ENCODE data around the gene MSRB3. TPM values are rescaled to one million over a fixed set of nuclear protein-coding genes. Genes with fewer than 3 reads are reported as not detected.

The MSRB3 gene
- total and polyA plus RNA-seq, 5 donors: 59.7 to 210 (median 125) TPM

- no peaks in the 10 kb centered on the region for H3K9me3 ChIP-seq (ENCODE audit: control insufficient read depth, low read length)
- H3K27me3 ChIP-seq (ENCODE audit: control insufficient read depth, insufficient read depth): no peaks in the 10 kb centered on the region
- H3K4me3 ChIP-seq (ENCODE audit: low read length): no peak overlapping the region
- peaks cover 2% of the 10 kb centered on the region for H3K4me1 ChIP-seq (ENCODE audit: control insufficient read depth, insufficient read depth, low read length)
- WGBS: 70% methylated on average over 5 of the region's 5 CpGs
- intact Hi-C loops (cut with DNase I): no loop called here
- ATAC-seq (no peak), DNase-seq (no peak)
- no peak overlapping the region for H3K27ac ChIP-seq (ENCODE audit: low read length)
These were observed 48.1 kb downstream of the MSRB3 start for GRCh38 chr12:65326616-65327015.

GRCh38 chr12:65327207-65328076 lies 49.0 kb downstream of the MSRB3 start:
- DNase-seq (no peak), ATAC-seq (peak in 1 of 2 donors; percentile 68)
- no peak overlapping the region for H3K27ac ChIP-seq (ENCODE audit: low read length)
- H3K4me3 ChIP-seq (ENCODE audit: low read length): no peak overlapping the region
- peaks cover 2% of the 10 kb centered on the region for H3K4me1 ChIP-seq (ENCODE audit: control insufficient read depth, insufficient read depth, low read length)
- 50% methylated on average over 10 of the region's 10 CpGs for WGBS
- intact Hi-C loops (cut with DNase I): no loop called here
- H3K9me3 ChIP-seq (ENCODE audit: control insufficient read depth, low read length): no peaks in the 10 kb centered on the region
- H3K27me3 ChIP-seq (ENCODE audit: control insufficient read depth, insufficient read depth): no peaks in the 10 kb centered on the region

GRCh38 chr12:65329721-65330120 lies 51.2 kb downstream of the MSRB3 start:
- intact Hi-C loops (cut with DNase I): no loop called here
- Histone ChIP-seq H3K4me3 (ENCODE audit: low read length) (no peak overlapping the region), H3K9me3 (ENCODE audit: control insufficient read depth, low read length) (no peaks in the 10 kb centered on the region), H3K27me3 (ENCODE audit: control insufficient read depth, insufficient read depth) (no peaks in the 10 kb centered on the region), H3K4me1 (ENCODE audit: control insufficient read depth, insufficient read depth, low read length) (no peaks in the 10 kb centered on the region), H3K27ac (ENCODE audit: low read length) (no peak overlapping the region)
- ATAC-seq: no peak
- WGBS: 65% methylated on average over 3 of the region's 3 CpGs
- no peak for DNase-seq

- WGBS: 50% methylated on average over 3 of the region's 3 CpGs
These were observed 51.8 kb downstream of the MSRB3 start for GRCh38 chr12:65330331-65330730.

GRCh38 chr12:65331456-65331855 lies 53.0 kb downstream of the MSRB3 start:
- H3K9me3 ChIP-seq (ENCODE audit: control insufficient read depth, low read length): no peaks in the 10 kb centered on the region
- WGBS: 94% methylated on average over 8 of the region's 8 CpGs
- no peak overlapping the region for H3K4me3 ChIP-seq (ENCODE audit: low read length)
- H3K4me1 ChIP-seq (ENCODE audit: control insufficient read depth, insufficient read depth, low read length): no peaks in the 10 kb centered on the region
- intact Hi-C loops (cut with DNase I): no loop called here
- no peak overlapping the region for H3K27ac ChIP-seq (ENCODE audit: low read length)
- no peak for DNase-seq
- no peaks in the 10 kb centered on the region for H3K27me3 ChIP-seq (ENCODE audit: control insufficient read depth, insufficient read depth)
- ATAC-seq: no peak

More at GRCh38 chr12:65330331-65330730, 51.8 kb downstream of the MSRB3 start:
- Histone ChIP-seq H3K27ac (ENCODE audit: low read length) (no peak overlapping the region), H3K27me3 (ENCODE audit: control insufficient read depth, insufficient read depth) (no peaks in the 10 kb centered on the region), H3K4me3 (ENCODE audit: low read length) (no peak overlapping the region), H3K4me1 (ENCODE audit: control insufficient read depth, insufficient read depth, low read length) (no peaks in the 10 kb centered on the region), H3K9me3 (ENCODE audit: control insufficient read depth, low read length) (no peaks in the 10 kb centered on the region)
- ATAC-seq: no peak
- intact Hi-C loops (cut with DNase I): no loop called here
- no peak for DNase-seq

GRCh38 chr12:65333649-65334048 lies 55.2 kb downstream of the MSRB3 start:
- 85% methylated on average over 5 of the region's 5 CpGs for WGBS
- no peaks in the 10 kb centered on the region for H3K27me3 ChIP-seq (ENCODE audit: control insufficient read depth, insufficient read depth)
- no peaks in the 10 kb centered on the region for H3K4me1 ChIP-seq (ENCODE audit: control insufficient read depth, insufficient read depth, low read length)
- intact Hi-C loops (cut with DNase I): no loop called here
- no peak for DNase-seq
- ATAC-seq: no peak
- H3K4me3 ChIP-seq (ENCODE audit: low read length): no peak overlapping the region
- no peaks in the 10 kb centered on the region for H3K9me3 ChIP-seq (ENCODE audit: control insufficient read depth, low read length)
- H3K27ac ChIP-seq (ENCODE audit: low read length): no peak overlapping the region

GRCh38 chr12:65334521-65334920 lies 56.0 kb downstream of the MSRB3 start:
- H3K9me3 ChIP-seq (ENCODE audit: control insufficient read depth, low read length): no peaks in the 10 kb centered on the region
- H3K27ac ChIP-seq (ENCODE audit: low read length): no peak overlapping the region
- no peaks in the 10 kb centered on the region for H3K27me3 ChIP-seq (ENCODE audit: control insufficient read depth, insufficient read depth)
- ATAC-seq (peak; percentile 55 to 59), DNase-seq (no peak)
- no peaks in the 10 kb centered on the region for H3K4me1 ChIP-seq (ENCODE audit: control insufficient read depth, insufficient read depth, low read length)
- intact Hi-C loops (cut with DNase I): no loop called here
- H3K4me3 ChIP-seq (ENCODE audit: low read length): no peak overlapping the region

GRCh38 chr12:65335021-65335714 lies 56.7 kb downstream of the MSRB3 start:
- peak; percentile 33 to 67 (median 57) for DNase-seq
- Histone ChIP-seq H3K9me3 (ENCODE audit: control insufficient read depth, low read length) (no peaks in the 10 kb centered on the region), H3K4me3 (ENCODE audit: low read length) (no peak overlapping the region), H3K4me1 (ENCODE audit: control insufficient read depth, insufficient read depth, low read length) (no peaks in the 10 kb centered on the region), H3K27me3 (ENCODE audit: control insufficient read depth, insufficient read depth) (no peaks in the 10 kb centered on the region), H3K27ac (ENCODE audit: low read length) (peak overlapping the region; percentile 2)
- 58% methylated on average over 5 of the region's 5 CpGs for WGBS
- peak; percentile 89 to 90 for ATAC-seq
- intact Hi-C loops (cut with DNase I): no loop called here

- no peak for DNase-seq
- ATAC-seq: no peak
- no peaks in the 10 kb centered on the region for H3K4me1 ChIP-seq (ENCODE audit: control insufficient read depth, insufficient read depth, low read length)
- H3K9me3 ChIP-seq (ENCODE audit: control insufficient read depth, low read length): no peaks in the 10 kb centered on the region
- WGBS: 55% methylated on average over 1 of the region's 1 CpG
- no peak overlapping the region for H3K4me3 ChIP-seq (ENCODE audit: low read length)
- intact Hi-C loops (cut with DNase I): no loop called here
- no peak overlapping the region for H3K27ac ChIP-seq (ENCODE audit: low read length)
- no peaks in the 10 kb centered on the region for H3K27me3 ChIP-seq (ENCODE audit: control insufficient read depth, insufficient read depth)
These were observed 57.5 kb downstream of the MSRB3 start for GRCh38 chr12:65335981-65336380.

GRCh38 chr12:65339161-65339560 lies 60.7 kb downstream of the MSRB3 start:
- DNase-seq: no peak
- 100% methylated on average over 1 of the region's 1 CpG for WGBS
- ATAC-seq: no peak
- intact Hi-C loops (cut with DNase I): no loop called here
- H3K27me3 ChIP-seq (ENCODE audit: control insufficient read depth, insufficient read depth): no peaks in the 10 kb centered on the region
- no peaks in the 10 kb centered on the region for H3K4me1 ChIP-seq (ENCODE audit: control insufficient read depth, insufficient read depth, low read length)
- no peak overlapping the region for H3K27ac ChIP-seq (ENCODE audit: low read length)
- H3K9me3 ChIP-seq (ENCODE audit: control insufficient read depth, low read length): no peaks in the 10 kb centered on the region
- no peak overlapping the region for H3K4me3 ChIP-seq (ENCODE audit: low read length)

GRCh38 chr12:65343230-65343629 lies 64.7 kb downstream of the MSRB3 start:
- ATAC-seq (no peak), DNase-seq (no peak)
- Histone ChIP-seq H3K9me3 (ENCODE audit: control insufficient read depth, low read length) (no peaks in the 10 kb centered on the region), H3K27ac (ENCODE audit: low read length) (no peak overlapping the region), H3K4me3 (ENCODE audit: low read length) (no peak overlapping the region), H3K27me3 (ENCODE audit: control insufficient read depth, insufficient read depth) (no peaks in the 10 kb centered on the region), H3K4me1 (ENCODE audit: control insufficient read depth, insufficient read depth, low read length) (no peaks in the 10 kb centered on the region)
- 88% methylated on average over 3 of the region's 3 CpGs for WGBS
- intact Hi-C loops (cut with DNase I): no loop called here
